Stimulated activated CD8-positive, alpha-beta memory T cell treated with anti-CD3 and anti-CD28 coated beads, Interleukin-12 subunit alpha, Interleukin-12 subunit beta, amount 100 ng/mL, for 4 hours (primary cell): ENCODE results near the gene BMF.
A peak's percentile ranks its signal among the peaks of the same experiment; 100 is the strongest.
"Not testable (repeated sequence)": the region's sequence is repeated elsewhere in the genome, so short reads cannot be mapped to it uniquely, and the experiment has no call there.

Source experiments
- DNase-seq: peaks from one replicate; pipeline ENCODE4 v3.0.0-alpha.2; 2020; ENCODE audit warnings: low read depth

Gene BMF

GRCh38 chr15:40128766-40129660 lies 20.3 kb upstream of the BMF start:
- DNase-seq = no peak

- no peak for DNase-seq
These were observed 17.3 kb upstream of the BMF start for GRCh38 chr15:40125950-40126349.

- DNase-seq = not testable (repeated sequence)
These were observed 16.2 kb upstream of the BMF start for GRCh38 chr15:40124807-40125285.

- not testable (repeated sequence) for DNase-seq
These were observed 15.7 kb upstream of the BMF start for GRCh38 chr15:40124333-40124732.

GRCh38 chr15:40123863-40124262 lies 15.2 kb upstream of the BMF start:
- not testable (repeated sequence) for DNase-seq

GRCh38 chr15:40122989-40123388 lies 14.3 kb upstream of the BMF start:
- not testable (repeated sequence) for DNase-seq

GRCh38 chr15:40121911-40122638 lies 13.4 kb upstream of the BMF start:
- no peak for DNase-seq

GRCh38 chr15:40118473-40118872 lies 9.8 kb upstream of the BMF start:
- no peak for DNase-seq

GRCh38 chr15:40115670-40116093 lies 7.0 kb upstream of the BMF start:
- peak; percentile 26 for DNase-seq

GRCh38 chr15:40115106-40115505 lies 6.4 kb upstream of the BMF start:
- DNase-seq = not testable (repeated sequence)

- no peak for DNase-seq
These were observed 5.5 kb upstream of the BMF start for GRCh38 chr15:40114218-40114617.

- no peak for DNase-seq
These were observed 4.1 kb upstream of the BMF start for GRCh38 chr15:40112789-40113188.

- DNase-seq = no peak
These were observed 3.2 kb upstream of the BMF start for GRCh38 chr15:40111888-40112287.

- no peak for DNase-seq
These were observed 2.3 kb upstream of the BMF start for GRCh38 chr15:40110866-40111550.

GRCh38 chr15:40108061-40108854 lies 421 bp downstream of the BMF start:
- DNase-seq = no peak

GRCh38 chr15:40106203-40107161 lies 2.2 kb downstream of the BMF start:
- DNase-seq = no peak

GRCh38 chr15:40105517-40106202 lies 3.0 kb downstream of the BMF start:
- no peak for DNase-seq

- DNase-seq = peak; percentile 55
These were observed 3.7 kb downstream of the BMF start for GRCh38 chr15:40104865-40105516.

- no peak for DNase-seq
These were observed 4.3 kb downstream of the BMF start for GRCh38 chr15:40104296-40104864.
